Neural progenitor cell (in vitro differentiated cells): ENCODE measurements around the gene IFNAR1. TPM values are rescaled to one million over a fixed set of nuclear protein-coding genes. Genes with fewer than 3 reads are reported as not detected.
"Not testable (repeated sequence)": the region's sequence is repeated elsewhere in the genome, so short reads cannot be mapped to it uniquely, and the experiment has no call there.

Source experiments
- DNase-seq: peaks from one replicate; pipeline ENCODE4 v3.0.0-alpha.2; 2016; ENCODE audit warnings: low spot score
- H2AFZ ChIP-seq: fragments of 200-600 bp; sonication (generic); replicated peaks from 2 replicates; pipeline ENCODE4 v1.6.1; 2016; ENCODE audit warnings: antibody characterized with exemption
- H3F3A ChIP-seq: fragments of 200-600 bp; sonication (generic); 2 replicates; pipeline ENCODE4 v1.6.1; 2016; ENCODE audit warnings: antibody characterized with exemption, low read depth
- H3K27ac ChIP-seq: fragments of 200-600 bp; sonication (generic); 2 replicates; pipeline ENCODE4 v1.5.1; 2016; ENCODE audit warnings: mild to moderate bottlenecking
- H3K27me3 ChIP-seq: fragments of 200-600 bp; sonication (generic); 2 replicates; pipeline ENCODE4 v1.6.1; 2016; ENCODE audit warnings: mild to moderate bottlenecking, moderate library complexity
- H3K36me3 ChIP-seq: fragments of 200-600 bp; sonication (generic); 2 replicates; pipeline ENCODE4 v1.5.1; 2016
- H3K4me1 ChIP-seq: fragments of 200-600 bp; sonication (generic); 2 replicates; pipeline ENCODE4 v1.6.1; 2016; ENCODE audit warnings: mixed run types
- H3K4me2 ChIP-seq: fragments of 200-600 bp; sonication (generic); 2 replicates; pipeline ENCODE4 v1.6.1; 2016
- H3K4me3 ChIP-seq: fragments of 200-600 bp; sonication (generic); 2 replicates; pipeline ENCODE4 v1.5.1; 2016
- H3K79me2 ChIP-seq: fragments of 200-600 bp; sonication (generic); 2 replicates; pipeline ENCODE4 v1.6.1; 2016; ENCODE audit warnings: low read depth
- H3K9ac ChIP-seq: fragments of 200-600 bp; sonication (generic); 2 replicates; pipeline ENCODE4 v1.6.1; 2016
- H3K9me3 ChIP-seq: fragments of 200-600 bp; sonication (generic); 2 replicates; pipeline ENCODE4 v1.5.1; 2016; ENCODE audit warnings: low read depth
- H4K20me1 ChIP-seq: fragments of 200-600 bp; sonication (generic); 2 replicates; pipeline ENCODE4 v1.6.1; 2016; ENCODE audit warnings: low read depth
- H3K27ac Mint-ChIP-seq: 3 replicates; pipeline ENCODE4 v1.8.0; 2021; ENCODE audit warnings: mixed read lengths
- H3K27me3 Mint-ChIP-seq: 2 replicates; pipeline ENCODE4 v1.8.0; 2022; ENCODE audit warnings: low read depth, mild to moderate bottlenecking, inconsistent platforms, moderate library complexity, mixed read lengths; ENCODE audit not compliant: insufficient read depth
- H3K36me3 Mint-ChIP-seq: 3 replicates; pipeline ENCODE4 v1.8.0; 2021; ENCODE audit warnings: mixed read lengths
- H3K4me1 Mint-ChIP-seq: 3 replicates; pipeline ENCODE4 v1.8.0; 2021; ENCODE audit warnings: mixed read lengths
- H3K4me3 Mint-ChIP-seq: 3 replicates; pipeline ENCODE4 v1.8.0; 2021; ENCODE audit warnings: mild to moderate bottlenecking, moderate library complexity, mixed read lengths
- H3K9me3 Mint-ChIP-seq: 3 replicates; pipeline ENCODE4 v1.8.0; 2020; ENCODE audit warnings: mixed read lengths
- EZH2 ChIP-seq: fragments of 200-600 bp; sonication (generic); IDR thresholded peaks from 2 replicates; pipeline ENCODE4 v1.6.1; 2017; ENCODE audit warnings: antibody characterized with exemption, mild to moderate bottlenecking, moderate library complexity
- EZH2phosphoT487 ChIP-seq: fragments of 200-600 bp; sonication (generic); IDR thresholded peaks from 2 replicates; pipeline ENCODE4 v1.6.1; 2017; ENCODE audit warnings: antibody characterized with exemption
- total RNA-seq: library from RNA; depleted of rRNA; stranded (reverse); fragments of >200 nt; gene quantifications from 2 replicates; pipeline ENCODE4 v1.2.3, GENCODE V29; 2015; ENCODE audit warnings: low replicate concordance
- TF ChIP-seq, protein P1 (sequence below): fragments of 200-600 bp; sonication (generic); IDR thresholded peaks from 2 replicates; pipeline ENCODE4 v1.5.1; 2017; ENCODE audit warnings: antibody characterized with exemption, mild to moderate bottlenecking

Gene IFNAR1
- total RNA-seq, 1 donor from 2014 or later: 9.5 TPM

DNA sequence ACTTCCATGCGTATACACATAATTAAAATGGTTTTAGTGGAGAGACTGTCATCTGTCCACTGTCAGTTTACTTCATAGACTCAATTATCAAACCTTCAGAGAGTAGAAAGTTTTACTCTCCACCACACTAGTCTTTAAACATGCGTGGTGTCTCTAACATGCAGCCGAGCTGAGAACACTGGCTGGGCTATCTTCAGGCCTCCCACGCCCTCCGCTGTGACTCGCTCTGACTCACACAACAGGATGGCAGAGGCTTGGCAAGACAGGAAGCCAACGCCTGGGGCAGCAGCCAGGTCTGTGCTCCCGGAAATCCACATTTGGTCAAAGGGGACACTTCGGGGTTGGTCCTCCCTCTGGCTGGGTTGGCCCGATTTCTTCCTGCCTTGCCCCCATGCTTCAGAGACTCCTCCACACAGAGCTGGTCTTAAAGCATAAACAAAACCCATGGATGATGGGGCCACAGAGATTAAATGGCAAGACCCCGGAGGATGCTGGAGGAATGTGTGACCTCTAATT, 55.8 kb downstream of the IFNAR1 start:
- H3K27me3 Mint-ChIP-seq: peaks cover 6% of the 10 kb centered on the region
- Histone ChIP-seq H3K27ac (no peak overlapping the region), H3F3A (no peaks in the 10 kb centered on the region), H3K36me3 (no peaks in the 10 kb centered on the region), H3K9ac (no peak overlapping the region), H3K4me2 (no peak overlapping the region), H3K9me3 (no peaks in the 10 kb centered on the region), H4K20me1 (no peaks in the 10 kb centered on the region), H3K4me3 (no peak overlapping the region), H3K4me1 (no peaks in the 10 kb centered on the region), H3K27me3 (no peaks in the 10 kb centered on the region), H2AFZ (no peak overlapping the region), H3K79me2 (no peaks in the 10 kb centered on the region)
- no peaks in the 10 kb centered on the region for H3K36me3 Mint-ChIP-seq
- no peaks in the 10 kb centered on the region for H3K9me3 Mint-ChIP-seq
- no peak overlapping the region for H3K4me3 Mint-ChIP-seq
- H3K27ac Mint-ChIP-seq: no peak overlapping the region
- TF ChIP-seq EZH2 (no peak), EZH2phosphoT487 (no peak)
- TF ChIP-seq, protein P1, sequence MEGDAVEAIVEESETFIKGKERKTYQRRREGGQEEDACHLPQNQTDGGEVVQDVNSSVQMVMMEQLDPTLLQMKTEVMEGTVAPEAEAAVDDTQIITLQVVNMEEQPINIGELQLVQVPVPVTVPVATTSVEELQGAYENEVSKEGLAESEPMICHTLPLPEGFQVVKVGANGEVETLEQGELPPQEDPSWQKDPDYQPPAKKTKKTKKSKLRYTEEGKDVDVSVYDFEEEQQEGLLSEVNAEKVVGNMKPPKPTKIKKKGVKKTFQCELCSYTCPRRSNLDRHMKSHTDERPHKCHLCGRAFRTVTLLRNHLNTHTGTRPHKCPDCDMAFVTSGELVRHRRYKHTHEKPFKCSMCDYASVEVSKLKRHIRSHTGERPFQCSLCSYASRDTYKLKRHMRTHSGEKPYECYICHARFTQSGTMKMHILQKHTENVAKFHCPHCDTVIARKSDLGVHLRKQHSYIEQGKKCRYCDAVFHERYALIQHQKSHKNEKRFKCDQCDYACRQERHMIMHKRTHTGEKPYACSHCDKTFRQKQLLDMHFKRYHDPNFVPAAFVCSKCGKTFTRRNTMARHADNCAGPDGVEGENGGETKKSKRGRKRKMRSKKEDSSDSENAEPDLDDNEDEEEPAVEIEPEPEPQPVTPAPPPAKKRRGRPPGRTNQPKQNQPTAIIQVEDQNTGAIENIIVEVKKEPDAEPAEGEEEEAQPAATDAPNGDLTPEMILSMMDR: no peak
- no peak for DNase-seq
- H3K4me1 Mint-ChIP-seq: peaks cover 15% of the 10 kb centered on the region

DNA sequence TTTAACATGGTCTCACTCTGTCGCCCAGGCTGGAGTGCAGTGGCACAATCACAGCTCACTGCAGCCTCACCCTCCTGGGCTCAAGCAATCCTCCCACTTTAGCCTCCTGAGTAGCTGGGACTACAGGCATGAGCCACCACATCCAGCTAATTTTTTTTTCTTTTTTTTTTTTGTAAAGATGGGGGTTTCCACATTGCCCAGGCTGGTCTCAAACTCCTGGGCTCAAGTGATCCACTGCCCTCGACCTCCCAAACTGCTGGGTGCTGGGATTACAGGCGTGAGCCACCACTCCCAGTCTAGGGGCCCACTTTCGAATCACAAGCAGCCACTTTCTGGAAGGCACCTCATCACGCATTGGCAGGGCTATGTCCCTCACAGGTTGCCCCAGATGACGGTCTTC, 56.6 kb downstream of the IFNAR1 start:
- H3K27ac ChIP-seq, H3K27me3 ChIP-seq, H3K9me3 ChIP-seq, H3K27ac Mint-ChIP-seq, H3K27me3 Mint-ChIP-seq, H3F3A ChIP-seq, H3K9me3 Mint-ChIP-seq, H4K20me1 ChIP-seq, H3K4me1 ChIP-seq, DNase-seq, H3K36me3 ChIP-seq, H2AFZ ChIP-seq, H3K36me3 Mint-ChIP-seq, H3K4me3 ChIP-seq, H3K4me2 ChIP-seq, H3K79me2 ChIP-seq, H3K9ac ChIP-seq, H3K4me3 Mint-ChIP-seq: not testable (repeated sequence)
- peaks cover 15% of the 10 kb centered on the region for H3K4me1 Mint-ChIP-seq

DNA sequence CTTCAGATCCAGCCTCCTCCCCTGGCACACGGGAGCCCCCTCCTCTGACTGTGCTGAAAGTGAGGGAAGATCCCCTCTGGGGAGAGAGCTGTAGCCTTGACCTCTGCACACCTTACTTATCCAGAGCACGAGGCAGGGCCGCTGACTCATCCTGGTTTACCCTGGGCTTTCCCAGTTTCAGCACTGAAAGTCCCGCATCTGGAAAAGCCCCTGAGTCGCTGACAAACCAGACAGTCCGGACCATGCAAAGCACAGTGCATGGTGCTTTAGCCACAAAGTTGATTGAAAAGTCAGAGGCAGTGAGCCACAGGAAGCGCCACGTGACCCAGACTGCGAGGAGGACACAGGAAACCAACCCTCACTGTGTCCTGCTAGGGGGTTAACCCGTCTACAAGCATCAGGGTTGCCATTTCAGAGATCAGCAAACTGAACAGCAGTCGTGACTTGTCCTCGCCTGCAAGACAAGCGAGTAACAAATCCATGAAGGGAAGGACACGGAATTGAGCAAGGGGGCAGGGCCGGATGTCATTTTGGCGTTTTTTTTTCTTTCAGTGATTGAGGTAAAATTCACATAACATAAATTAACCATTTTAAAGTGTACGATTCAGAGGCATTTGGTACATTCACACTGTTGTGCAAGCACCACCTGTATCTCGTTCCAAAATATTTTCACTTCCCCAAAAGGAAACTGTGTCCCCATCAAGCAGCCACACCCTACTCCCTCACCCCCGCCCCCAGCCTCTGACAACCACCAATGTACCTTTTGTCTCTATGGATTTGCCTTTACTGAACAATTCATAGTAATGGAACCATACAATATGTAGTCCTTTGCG, 58.5 kb downstream of the IFNAR1 start:
- DNase-seq: peak; percentile 10
- H3K27me3 ChIP-seq: no peaks in the 10 kb centered on the region
- H3F3A ChIP-seq: no peaks in the 10 kb centered on the region
- Mint-ChIP-seq H3K4me1 (peaks cover 15% of the 10 kb centered on the region), H3K9me3 (no peaks in the 10 kb centered on the region), H3K4me3 (no peak overlapping the region), H3K27ac (no peak overlapping the region), H3K36me3 (no peaks in the 10 kb centered on the region), H3K27me3 (peaks cover 6% of the 10 kb centered on the region)
- H3K79me2 ChIP-seq: no peaks in the 10 kb centered on the region
- H3K27ac ChIP-seq: no peak overlapping the region
- H3K4me3 ChIP-seq: no peak overlapping the region
- TF ChIP-seq, protein P1: no peak
- TF ChIP-seq EZH2phosphoT487: no peak
- TF ChIP-seq EZH2: no peak
- H3K9ac ChIP-seq: no peak overlapping the region
- H3K4me2 ChIP-seq: no peak overlapping the region
- no peaks in the 10 kb centered on the region for H3K9me3 ChIP-seq
- H3K36me3 ChIP-seq: no peaks in the 10 kb centered on the region
- no peaks in the 10 kb centered on the region for H3K4me1 ChIP-seq
- H4K20me1 ChIP-seq: no peaks in the 10 kb centered on the region
- H2AFZ ChIP-seq: no peak overlapping the region

GRCh38 chr21:33384841-33385331, 60.1 kb downstream of the IFNAR1 start:
- Histone ChIP-seq H2AFZ (peak overlapping the region; percentile 17), H3K9me3 (no peaks in the 10 kb centered on the region), H3K27ac (no peak overlapping the region), H3K36me3 (no peaks in the 10 kb centered on the region), H3K4me2 (no peak overlapping the region), H3K4me3 (no peak overlapping the region), H3K27me3 (no peaks in the 10 kb centered on the region), H3F3A (no peaks in the 10 kb centered on the region), H3K79me2 (no peaks in the 10 kb centered on the region), H3K9ac (no peak overlapping the region), H4K20me1 (no peaks in the 10 kb centered on the region), H3K4me1 (no peaks in the 10 kb centered on the region)
- DNase-seq: no peak
- no peaks in the 10 kb centered on the region for H3K36me3 Mint-ChIP-seq
- H3K27ac Mint-ChIP-seq: no peak overlapping the region
- no peak overlapping the region for H3K4me3 Mint-ChIP-seq
- peaks cover 6% of the 10 kb centered on the region for H3K27me3 Mint-ChIP-seq
- no peak for TF ChIP-seq EZH2phosphoT487
- TF ChIP-seq, protein P1: no peak
- no peak for TF ChIP-seq EZH2
- H3K4me1 Mint-ChIP-seq: peaks cover 15% of the 10 kb centered on the region
- H3K9me3 Mint-ChIP-seq: no peaks in the 10 kb centered on the region
